CD4-positive, alpha-beta T cell treated with Interferon alpha-2 for 1 hour (primary cell): ENCODE data around the gene FZR1.
"Not testable (repeated sequence)": the region's sequence is repeated elsewhere in the genome, so short reads cannot be mapped to it uniquely, and the experiment has no call there.

ENCODE experiments used
- DNase-seq, 2 donors: peaks; one replicate each; pipeline ENCODE4 v3.0.0-alpha.2; 2020 to 2022

The FZR1 gene

GRCh38 chr19:3576696-3577443 is 70.8 kb downstream of the FZR1 start:
- no peak for DNase-seq

GRCh38 chr19:3577723-3578344 is 71.7 kb downstream of the FZR1 start:
- DNase-seq: no peak

GRCh38 chr19:3578390-3578789 is 72.3 kb downstream of the FZR1 start:
- no peak for DNase-seq

GRCh38 chr19:3580156-3580934 is 74.2 kb downstream of the FZR1 start:
- DNase-seq: no peak

GRCh38 chr19:3581792-3582191 is 75.7 kb downstream of the FZR1 start:
- DNase-seq: not testable (repeated sequence)

GRCh38 chr19:3584036-3584802 is 78.1 kb downstream of the FZR1 start:
- DNase-seq: not testable (repeated sequence)

GRCh38 chr19:3585301-3586126 is 79.4 kb downstream of the FZR1 start, which contains the start of gene GIPC3:
Gene GIPC3, plus strand, starts transcription at chr19:3585478. Its CDS starts 120 bp downstream, at chr19:3585598.
- no peak for DNase-seq

GRCh38 chr19:3586127-3586626 is 80.1 kb downstream of the FZR1 start:
- peak; percentile 24 to 44 for DNase-seq

GRCh38 chr19:3586707-3587346 is 80.7 kb downstream of the FZR1 start:
- DNase-seq: no peak
